DND-41 (cell line): Measurements from ENCODE around the gene C1QTNF6.

Experiments used
- ATAC-seq: fragments of 200-7000 bp; cut with Tn5 transposase; 3 replicates; pipeline ENCODE4 v1.9.1; 2021; ENCODE audit warnings: low read depth; ENCODE audit not compliant: insufficient read depth
- DNase-seq: peaks from one replicate; pipeline ENCODE4 v3.0.0-alpha.2; 2020
- H2AFZ ChIP-seq: 2 replicates; pipeline ENCODE4 v1.6.0; 2012; ENCODE audit warnings: low read depth, low read length
- H3K27ac ChIP-seq: 2 replicates; pipeline ENCODE4 v1.5.1; 2012; ENCODE audit warnings: low read length, inconsistent platforms
- H3K27me3 ChIP-seq: fragments of 200-600 bp; sonication (generic); 2 replicates; pipeline ENCODE4 v1.6.0; 2012; ENCODE audit warnings: low read length, mild to moderate bottlenecking, inconsistent platforms; ENCODE audit not compliant: insufficient read depth, poor library complexity
- H3K36me3 ChIP-seq: 2 replicates; pipeline ENCODE4 v1.5.1; 2012; ENCODE audit warnings: low read length, inconsistent platforms; ENCODE audit not compliant: insufficient read depth
- H3K4me1 ChIP-seq: 2 replicates; pipeline ENCODE4 v1.5.1; 2012; ENCODE audit warnings: mild to moderate bottlenecking, low read length; ENCODE audit not compliant: insufficient read depth
- H3K4me2 ChIP-seq: 2 replicates; pipeline ENCODE4 v1.6.0; 2012; ENCODE audit warnings: mild to moderate bottlenecking, moderate library complexity, low read length, inconsistent platforms; ENCODE audit not compliant: insufficient read depth
- H3K4me3 ChIP-seq, 2 experiments: fragments of 200-600 bp in 1 of 2; shearing (Covaris generic) in 1 of 2; 2 replicates each; pipeline ENCODE4 v1.5.1; 2012 to 2016; ENCODE audit warnings: inconsistent platforms in 2 of 2, low read length in 2 of 2, mild to moderate bottlenecking in 2 of 2, low read depth in 1 of 2, moderate library complexity in 1 of 2
- H3K79me2 ChIP-seq: 2 replicates; pipeline ENCODE4 v1.6.0; 2012; ENCODE audit warnings: low read length, inconsistent platforms; ENCODE audit not compliant: insufficient read depth
- H3K9ac ChIP-seq: 2 replicates; pipeline ENCODE4 v1.6.0; 2012; ENCODE audit warnings: low read depth, mild to moderate bottlenecking, inconsistent platforms, low read length, moderate library complexity
- H3K9me3 ChIP-seq: 2 replicates; pipeline ENCODE4 v1.5.1; 2012; ENCODE audit warnings: low read length, moderate library complexity, mild to moderate bottlenecking, inconsistent platforms; ENCODE audit not compliant: insufficient read depth, severe bottlenecking
- H4K20me1 ChIP-seq: 2 replicates; pipeline ENCODE4 v1.6.0; 2012; ENCODE audit warnings: low read length; ENCODE audit not compliant: insufficient read depth
- EZH2 ChIP-seq: IDR thresholded peaks from 3 replicates; pipeline ENCODE4 v1.6.1; 2012; ENCODE audit warnings: borderline replicate concordance, low read depth, mild to moderate bottlenecking, moderate library complexity, low read length, inconsistent platforms; ENCODE audit not compliant: severe bottlenecking
- TF ChIP-seq, protein P1 (sequence below): IDR thresholded peaks from 2 replicates; pipeline ENCODE4 v1.5.1; 2012; ENCODE audit warnings: borderline replicate concordance, low read length, moderate library complexity, mild to moderate bottlenecking; ENCODE audit not compliant: poor library complexity, severe bottlenecking; ENCODE audit errors: extremely low read depth

Gene C1QTNF6

GRCh38 chr22:37155971-37156370, 32.1 kb downstream of the C1QTNF6 start:
- no peak overlapping the region for H2AFZ ChIP-seq
- H3K36me3 ChIP-seq, result no peaks in the 10 kb centered on the region
- no peak overlapping the region for H3K27ac ChIP-seq
- no peak overlapping the region for H3K9ac ChIP-seq
- no peak for TF ChIP-seq EZH2
- TF ChIP-seq, protein P1, sequence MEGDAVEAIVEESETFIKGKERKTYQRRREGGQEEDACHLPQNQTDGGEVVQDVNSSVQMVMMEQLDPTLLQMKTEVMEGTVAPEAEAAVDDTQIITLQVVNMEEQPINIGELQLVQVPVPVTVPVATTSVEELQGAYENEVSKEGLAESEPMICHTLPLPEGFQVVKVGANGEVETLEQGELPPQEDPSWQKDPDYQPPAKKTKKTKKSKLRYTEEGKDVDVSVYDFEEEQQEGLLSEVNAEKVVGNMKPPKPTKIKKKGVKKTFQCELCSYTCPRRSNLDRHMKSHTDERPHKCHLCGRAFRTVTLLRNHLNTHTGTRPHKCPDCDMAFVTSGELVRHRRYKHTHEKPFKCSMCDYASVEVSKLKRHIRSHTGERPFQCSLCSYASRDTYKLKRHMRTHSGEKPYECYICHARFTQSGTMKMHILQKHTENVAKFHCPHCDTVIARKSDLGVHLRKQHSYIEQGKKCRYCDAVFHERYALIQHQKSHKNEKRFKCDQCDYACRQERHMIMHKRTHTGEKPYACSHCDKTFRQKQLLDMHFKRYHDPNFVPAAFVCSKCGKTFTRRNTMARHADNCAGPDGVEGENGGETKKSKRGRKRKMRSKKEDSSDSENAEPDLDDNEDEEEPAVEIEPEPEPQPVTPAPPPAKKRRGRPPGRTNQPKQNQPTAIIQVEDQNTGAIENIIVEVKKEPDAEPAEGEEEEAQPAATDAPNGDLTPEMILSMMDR, result no peak
- no peaks in the 10 kb centered on the region for H3K79me2 ChIP-seq
- H3K9me3 ChIP-seq, result no peaks in the 10 kb centered on the region
- no peaks in the 10 kb centered on the region for H4K20me1 ChIP-seq
- ATAC-seq (no peak), DNase-seq (no peak)
- H3K4me2 ChIP-seq, result no peak overlapping the region
- no peak overlapping the region for H3K4me3 ChIP-seq
- H3K4me1 ChIP-seq, result no peaks in the 10 kb centered on the region
- no peaks in the 10 kb centered on the region for H3K27me3 ChIP-seq

DNA sequence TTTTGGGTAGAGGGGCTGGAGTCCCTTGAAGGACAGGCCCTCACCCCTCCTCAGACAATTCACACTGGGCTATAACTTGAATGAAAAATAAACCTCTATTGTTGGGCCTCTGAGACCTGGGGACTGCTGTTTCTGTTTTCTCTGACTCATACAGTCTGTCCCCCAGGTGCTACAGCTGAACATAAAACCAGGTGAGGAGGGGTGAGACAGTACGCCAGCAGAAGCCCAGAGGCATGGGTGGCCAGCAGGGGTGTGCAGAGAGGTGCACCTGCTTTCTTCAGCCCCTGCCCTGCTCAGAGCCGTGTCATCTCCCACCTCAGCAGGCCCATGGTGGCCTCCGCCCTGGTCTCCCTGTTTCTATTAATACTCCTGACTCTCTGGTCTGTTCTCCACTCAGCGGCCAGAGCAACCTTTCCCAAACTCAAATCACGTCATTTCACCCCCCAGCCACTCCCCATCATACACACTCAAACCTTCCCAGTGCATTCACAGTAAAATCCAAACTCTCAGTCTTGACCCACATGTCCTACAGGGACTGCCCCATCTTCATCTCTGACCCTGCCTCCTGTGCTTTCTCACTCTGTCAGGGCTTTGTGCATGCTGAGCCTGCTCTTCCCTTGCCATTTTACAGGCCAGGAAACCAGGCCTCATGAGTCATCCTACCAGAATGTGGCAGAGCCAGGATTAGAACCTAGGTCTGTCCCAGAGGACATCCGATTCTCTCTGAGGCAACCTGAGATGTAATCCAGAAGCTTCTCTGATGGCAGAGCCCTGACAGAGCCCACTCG, 32.9 kb downstream of the C1QTNF6 start:
- Histone ChIP-seq H3K4me2 (no peak overlapping the region), H3K27me3 (no peaks in the 10 kb centered on the region), H3K79me2 (no peaks in the 10 kb centered on the region), H3K4me3 (no peak overlapping the region), H3K9ac (no peak overlapping the region), H3K27ac (no peak overlapping the region), H3K9me3 (no peaks in the 10 kb centered on the region), H3K36me3 (no peaks in the 10 kb centered on the region), H2AFZ (no peak overlapping the region), H4K20me1 (no peaks in the 10 kb centered on the region), H3K4me1 (peaks cover 2% of the 10 kb centered on the region)
- ATAC-seq (no peak), DNase-seq (no peak)
- no peak for TF ChIP-seq EZH2
- TF ChIP-seq, protein P1, result no peak

DNA sequence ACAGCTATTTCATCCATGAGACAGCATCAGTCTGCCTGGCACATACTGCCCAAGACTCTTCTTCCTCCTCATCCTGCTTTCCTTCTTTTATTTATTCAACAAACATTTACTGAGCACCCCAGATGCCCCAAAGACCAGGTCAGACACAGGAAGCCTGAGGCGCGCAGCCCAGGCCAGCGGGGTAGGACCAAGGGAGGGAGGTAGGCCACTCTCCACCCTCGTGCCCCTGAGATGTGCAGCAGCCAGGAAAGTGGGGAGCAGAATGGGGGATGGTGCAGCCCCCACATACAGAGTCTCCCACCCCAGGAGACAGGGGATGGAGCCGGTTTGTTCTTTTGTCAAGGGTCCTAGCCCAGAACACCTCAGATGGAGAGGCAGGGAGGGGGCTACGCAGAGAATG, 34.1 kb downstream of the C1QTNF6 start:
- Histone ChIP-seq H2AFZ (no peak overlapping the region), H4K20me1 (no peaks in the 10 kb centered on the region), H3K79me2 (no peaks in the 10 kb centered on the region), H3K36me3 (no peaks in the 10 kb centered on the region), H3K4me2 (no peak overlapping the region), H3K4me3 (no peak overlapping the region), H3K9ac (no peak overlapping the region), H3K27me3 (no peaks in the 10 kb centered on the region), H3K4me1 (peaks cover 14% of the 10 kb centered on the region), H3K9me3 (no peaks in the 10 kb centered on the region), H3K27ac (no peak overlapping the region)
- ATAC-seq, result no peak
- TF ChIP-seq, protein P1, result no peak
- no peak for TF ChIP-seq EZH2
- DNase-seq, result no peak
